Peyer's patch (tissue), 4 donors: ENCODE results near the gene MYOZ2.

Source experiments
- POLR2A ChIP-seq, 2 donors: fragments of 450-650 bp; IDR thresholded peaks; one replicate each; pipeline ENCODE4 v1.5.1; 2017; ENCODE audit warnings: antibody characterized with exemption in 2 of 2, mild to moderate bottlenecking in 2 of 2, moderate library complexity in 2 of 2
- TF ChIP-seq, protein P1 (sequence below), 6 experiments: fragments of 450-650 bp in 4 of 6; fragments of 200-600 bp in 2 of 6; sonication (generic) in 1 of 6; IDR thresholded peaks; one replicate each; pipeline ENCODE4 v1.5.1; 2017 to 2019; ENCODE audit warnings: antibody characterized with exemption in 6 of 6, mild to moderate bottlenecking in 3 of 6, moderate library complexity in 1 of 6

DNA sequence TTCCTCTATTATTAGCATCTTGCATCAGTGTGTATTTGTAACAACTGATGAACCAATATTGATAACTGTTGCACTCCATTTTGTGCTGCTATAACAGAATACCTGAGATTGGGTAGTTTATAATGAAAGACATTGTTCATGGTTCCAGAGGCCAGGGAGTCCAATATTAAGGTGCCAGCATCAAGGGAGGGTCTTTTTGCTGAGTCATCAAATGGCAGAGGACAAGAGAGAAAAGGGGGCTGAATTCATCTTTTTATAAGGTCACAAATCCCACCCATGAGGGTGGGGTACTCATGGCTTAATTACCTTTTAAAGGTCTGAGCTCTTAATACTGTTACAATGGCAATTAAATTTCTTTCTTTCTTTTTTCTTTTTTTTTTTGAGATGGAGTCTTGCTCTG, 7.2 kb downstream of the MYOZ2 start:
- TF ChIP-seq, protein P1, sequence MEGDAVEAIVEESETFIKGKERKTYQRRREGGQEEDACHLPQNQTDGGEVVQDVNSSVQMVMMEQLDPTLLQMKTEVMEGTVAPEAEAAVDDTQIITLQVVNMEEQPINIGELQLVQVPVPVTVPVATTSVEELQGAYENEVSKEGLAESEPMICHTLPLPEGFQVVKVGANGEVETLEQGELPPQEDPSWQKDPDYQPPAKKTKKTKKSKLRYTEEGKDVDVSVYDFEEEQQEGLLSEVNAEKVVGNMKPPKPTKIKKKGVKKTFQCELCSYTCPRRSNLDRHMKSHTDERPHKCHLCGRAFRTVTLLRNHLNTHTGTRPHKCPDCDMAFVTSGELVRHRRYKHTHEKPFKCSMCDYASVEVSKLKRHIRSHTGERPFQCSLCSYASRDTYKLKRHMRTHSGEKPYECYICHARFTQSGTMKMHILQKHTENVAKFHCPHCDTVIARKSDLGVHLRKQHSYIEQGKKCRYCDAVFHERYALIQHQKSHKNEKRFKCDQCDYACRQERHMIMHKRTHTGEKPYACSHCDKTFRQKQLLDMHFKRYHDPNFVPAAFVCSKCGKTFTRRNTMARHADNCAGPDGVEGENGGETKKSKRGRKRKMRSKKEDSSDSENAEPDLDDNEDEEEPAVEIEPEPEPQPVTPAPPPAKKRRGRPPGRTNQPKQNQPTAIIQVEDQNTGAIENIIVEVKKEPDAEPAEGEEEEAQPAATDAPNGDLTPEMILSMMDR (IDR thresholded peaks at IDR 0.05): no peak
- TF ChIP-seq POLR2A (IDR thresholded peaks at IDR 0.05): no peak
